Smooth muscle cell (in vitro differentiated cells): ENCODE data around the gene CEP128. TPM values are rescaled to one million over a fixed set of nuclear protein-coding genes. Genes with fewer than 3 reads are reported as not detected.

Experiments used
- DNase-seq: peaks from one replicate; lab custom pipeline; 2025; ENCODE audit not compliant: unreplicated experiment; lab: John Stamatoyannopoulos, UW
- H2AFZ ChIP-seq: fragments of 200-600 bp; sonication (generic); 2 replicates; pipeline ENCODE4 v1.6.0; 2016; ENCODE audit warnings: antibody characterized with exemption, low read depth, mild to moderate bottlenecking
- H3F3A ChIP-seq: fragments of 200-600 bp; sonication (generic); 2 replicates; pipeline ENCODE4 v1.6.0; 2017; ENCODE audit warnings: antibody characterized with exemption, low read depth
- H3K27ac ChIP-seq: fragments of 200-600 bp; sonication (generic); 2 replicates; pipeline ENCODE4 v1.5.1; 2016; ENCODE audit warnings: low read depth, mild to moderate bottlenecking
- H3K27me3 ChIP-seq: fragments of 200-600 bp; sonication (generic); 2 replicates; pipeline ENCODE4 v1.6.1; 2016; ENCODE audit warnings: low read depth, mild to moderate bottlenecking
- H3K36me3 ChIP-seq: fragments of 200-600 bp; sonication (generic); 2 replicates; pipeline ENCODE4 v1.5.1; 2016; ENCODE audit warnings: low read depth
- H3K4me1 ChIP-seq: fragments of 200-600 bp; sonication (generic); 2 replicates; pipeline ENCODE4 v1.5.1; 2016; ENCODE audit warnings: low read depth
- H3K4me2 ChIP-seq: fragments of 200-600 bp; sonication (generic); 2 replicates; pipeline ENCODE4 v1.6.0; 2016; ENCODE audit warnings: mild to moderate bottlenecking
- H3K4me3 ChIP-seq: fragments of 200-600 bp; sonication (generic); 2 replicates; pipeline ENCODE4 v1.5.1; 2016; ENCODE audit warnings: mild to moderate bottlenecking
- H3K79me2 ChIP-seq: fragments of 200-600 bp; sonication (generic); 2 replicates; pipeline ENCODE4 v1.6.0; 2016; ENCODE audit warnings: low read depth, mild to moderate bottlenecking
- H3K9ac ChIP-seq: fragments of 200-600 bp; sonication (generic); 2 replicates; pipeline ENCODE4 v1.6.0; 2016; ENCODE audit warnings: low read depth
- H3K9me3 ChIP-seq: fragments of 200-600 bp; sonication (generic); replicated peaks from 2 replicates; pipeline ENCODE4 v1.5.1; 2016; ENCODE audit warnings: low read depth
- H4K20me1 ChIP-seq: fragments of 200-600 bp; sonication (generic); 2 replicates; pipeline ENCODE4 v1.6.0; 2016; ENCODE audit warnings: low read depth
- CTCF ChIP-seq: fragments of 200-600 bp; sonication (generic); IDR thresholded peaks from 2 replicates; pipeline ENCODE4 v1.5.1; 2017; ENCODE audit warnings: borderline replicate concordance, mild to moderate bottlenecking, antibody characterized with exemption; ENCODE audit not compliant: insufficient read depth, poor library complexity, severe bottlenecking
- WGBS: methylation state at CpG from one replicate; pipeline ENCODE4 v1.1.7; 2016; ENCODE audit warnings: low lambda C conversion rate; 5-methylcytosine and 5-hydroxymethylcytosine counted together
- polyA plus RNA-seq: library from polyadenylated mRNA; unstranded; fragments of >200 nt; fragmentation: Nextera tagmentation; extraction: Ambion mirVana; gene quantifications from 2 replicates; pipeline ENCODE4 v1.2.1, GENCODE V29; 2016
- total RNA-seq: library from RNA; depleted of rRNA; stranded (reverse); fragments of >200 nt; gene quantifications from 2 replicates; pipeline ENCODE4 v1.2.3, GENCODE V29; 2014

The CEP128 gene
- total and polyA plus RNA-seq, 2 experiments from 2014 or later = 2.7 to 4.4 TPM

- Histone ChIP-seq H3K9me3 (no peaks in the 10 kb centered on the region), H4K20me1 (no peaks in the 10 kb centered on the region), H3K9ac (no peak overlapping the region), H3K27ac (no peak overlapping the region), H3K4me1 (no peaks in the 10 kb centered on the region), H3K79me2 (no peaks in the 10 kb centered on the region), H3K4me3 (no peak overlapping the region), H3K4me2 (no peak overlapping the region), H2AFZ (no peak overlapping the region), H3F3A (no peaks in the 10 kb centered on the region), H3K27me3 (peaks cover 37% of the 10 kb centered on the region), H3K36me3 (no peaks in the 10 kb centered on the region)
- no peak for TF ChIP-seq CTCF
- DNase-seq = no peak
- WGBS = 86% methylated on average over 1 of the region's 1 CpG
Measured at GRCh38 chr14:80948291-80948690, 6.8 kb upstream of the CEP128 start.

GRCh38 chr14:80946797-80947196 is 5.3 kb upstream of the CEP128 start:
- Histone ChIP-seq H3K79me2 (no peaks in the 10 kb centered on the region), H3K27me3 (peaks cover 27% of the 10 kb centered on the region), H3F3A (no peaks in the 10 kb centered on the region), H3K4me2 (no peak overlapping the region), H3K9me3 (no peaks in the 10 kb centered on the region), H3K4me1 (no peaks in the 10 kb centered on the region), H2AFZ (no peak overlapping the region), H3K9ac (no peak overlapping the region), H4K20me1 (no peaks in the 10 kb centered on the region), H3K4me3 (no peak overlapping the region), H3K36me3 (no peaks in the 10 kb centered on the region), H3K27ac (no peak overlapping the region)
- WGBS = 88% methylated on average over 4 of the region's 4 CpGs
- no peak for DNase-seq
- no peak for TF ChIP-seq CTCF

- no peak for DNase-seq
- no peaks in the 10 kb centered on the region for H4K20me1 ChIP-seq
- H3K27ac ChIP-seq = no peak overlapping the region
- H3K4me3 ChIP-seq = no peak overlapping the region
- no peaks in the 10 kb centered on the region for H3F3A ChIP-seq
- WGBS = 94% methylated on average over 1 of the region's 1 CpG
- H3K36me3 ChIP-seq = no peaks in the 10 kb centered on the region
- no peak overlapping the region for H2AFZ ChIP-seq
- TF ChIP-seq CTCF = no peak
- H3K4me2 ChIP-seq = no peak overlapping the region
- peaks cover 22% of the 10 kb centered on the region for H3K27me3 ChIP-seq
- H3K79me2 ChIP-seq = no peaks in the 10 kb centered on the region
- no peaks in the 10 kb centered on the region for H3K4me1 ChIP-seq
- H3K9ac ChIP-seq = no peak overlapping the region
- H3K9me3 ChIP-seq = no peaks in the 10 kb centered on the region
Measured at GRCh38 chr14:80946187-80946586, 4.6 kb upstream of the CEP128 start.

DNA sequence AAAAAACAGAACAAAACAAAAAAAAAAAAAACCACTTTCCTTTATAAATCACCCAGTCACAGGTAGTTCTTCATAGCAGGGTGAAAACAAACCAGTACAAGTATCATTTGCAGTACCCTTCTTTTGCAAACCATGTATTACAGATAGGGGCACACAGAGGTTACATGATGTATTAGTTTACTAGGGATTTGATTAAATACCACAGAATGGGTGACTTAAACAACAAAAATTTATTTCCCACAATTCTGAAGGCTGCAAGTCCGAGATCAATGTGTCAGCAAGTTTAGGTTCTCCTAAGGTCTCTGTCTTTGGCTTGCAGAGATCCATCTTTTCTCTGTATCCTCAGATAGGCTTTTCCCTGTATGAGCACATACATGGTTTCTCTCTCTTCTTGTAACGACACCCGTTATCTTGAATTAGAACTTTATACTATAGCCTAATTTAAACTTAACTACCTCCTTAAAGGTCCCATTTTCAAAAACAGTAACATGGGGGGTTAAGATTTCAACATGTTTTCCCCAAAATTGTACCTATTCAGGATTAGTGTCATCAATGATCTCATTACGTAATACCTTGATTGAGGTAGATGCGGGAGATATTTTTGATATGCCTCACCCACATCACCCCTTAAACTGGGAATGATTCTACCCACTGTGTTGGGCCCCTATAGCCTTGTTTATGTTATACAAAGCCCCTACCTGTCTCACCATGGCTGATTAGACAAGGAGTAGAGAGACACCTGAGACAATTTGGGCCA is 3.5 kb upstream of the CEP128 start:
- TF ChIP-seq CTCF = no peak
- no peak overlapping the region for H3K27ac ChIP-seq
- WGBS = 87% methylated on average over 5 of the region's 5 CpGs
- H3K9me3 ChIP-seq = no peaks in the 10 kb centered on the region
- H3K4me2 ChIP-seq = no peak overlapping the region
- H3K4me3 ChIP-seq = no peak overlapping the region
- H3K79me2 ChIP-seq = peaks cover 6% of the 10 kb centered on the region
- no peaks in the 10 kb centered on the region for H3F3A ChIP-seq
- H3K27me3 ChIP-seq = peaks cover 12% of the 10 kb centered on the region
- H3K4me1 ChIP-seq = peaks cover 4% of the 10 kb centered on the region
- no peak overlapping the region for H3K9ac ChIP-seq
- H2AFZ ChIP-seq = no peak overlapping the region
- DNase-seq = no peak
- H3K36me3 ChIP-seq = no peaks in the 10 kb centered on the region
- no peaks in the 10 kb centered on the region for H4K20me1 ChIP-seq
